ENCODE data around the gene ZDHHC14. TPM values are rescaled to one million over a fixed set of nuclear protein-coding genes. Genes with fewer than 3 reads are reported as not detected.

The ZDHHC14 gene
- total RNA-seq, 1 donor from 2014 or later, result 26.1 TPM

DNA sequence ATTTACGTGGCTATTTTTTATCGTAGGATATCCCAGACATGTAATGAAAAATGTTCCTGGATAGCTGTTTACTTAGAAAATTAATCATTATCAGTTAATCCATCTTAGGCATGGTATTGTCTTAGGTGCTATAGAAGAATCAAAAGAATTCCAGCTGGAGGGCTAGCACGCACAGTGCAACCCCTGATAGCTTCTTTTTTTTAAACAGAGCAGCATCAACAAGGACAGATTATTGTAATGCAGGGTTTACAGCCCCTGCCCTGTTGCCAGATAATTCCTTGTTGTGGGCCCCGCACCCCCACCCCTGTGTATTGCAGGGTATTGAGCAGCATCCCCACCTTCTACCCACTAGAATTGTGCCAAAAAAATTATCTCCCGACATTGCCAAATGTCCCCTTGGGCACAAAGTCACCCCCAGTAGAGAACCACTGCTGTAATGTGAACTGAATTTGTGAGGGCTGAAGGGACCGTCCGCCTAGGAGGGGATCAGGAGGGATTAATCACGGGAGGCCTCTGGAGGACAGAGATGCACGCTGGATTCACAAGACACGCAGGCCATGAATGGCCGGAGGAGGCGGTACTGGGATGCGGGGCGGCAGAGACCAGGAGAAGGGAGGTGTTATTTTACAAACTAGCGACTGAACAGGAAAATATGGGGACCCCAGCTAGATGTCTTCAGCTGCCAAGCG, 174.6 kb downstream of the ZDHHC14 start:
- H3K36me3 Mint-ChIP-seq (ENCODE audit: low read depth, unreplicated experiment), result peaks cover 11% of the 10 kb centered on the region
- no peaks in the 10 kb centered on the region for H3K9me3 Mint-ChIP-seq (ENCODE audit: unreplicated experiment)
- H3K27me3 Mint-ChIP-seq (ENCODE audit: unreplicated experiment), result peaks cover 6% of the 10 kb centered on the region
- no peak overlapping the region for H3K27ac Mint-ChIP-seq (ENCODE audit: unreplicated experiment)
- peaks cover 13% of the 10 kb centered on the region for H3K4me1 Mint-ChIP-seq (ENCODE audit: unreplicated experiment)
- DNase-seq (ENCODE audit: low spot score), result no peak
- H3K4me3 Mint-ChIP-seq (ENCODE audit: unreplicated experiment), result no peak overlapping the region
- no peak for TF ChIP-seq CTCF (IDR thresholded peaks at IDR 0.05; ENCODE audit: unreplicated experiment)

- Mint-ChIP-seq H3K27me3 (ENCODE audit: unreplicated experiment) (peaks cover 6% of the 10 kb centered on the region), H3K27ac (ENCODE audit: unreplicated experiment) (no peak overlapping the region), H3K36me3 (ENCODE audit: low read depth, unreplicated experiment) (peaks cover 16% of the 10 kb centered on the region), H3K4me3 (ENCODE audit: unreplicated experiment) (no peak overlapping the region), H3K4me1 (ENCODE audit: unreplicated experiment) (peaks cover 13% of the 10 kb centered on the region), H3K9me3 (ENCODE audit: unreplicated experiment) (no peaks in the 10 kb centered on the region)
- no peak for TF ChIP-seq CTCF (IDR thresholded peaks at IDR 0.05; ENCODE audit: unreplicated experiment)
- no peak for DNase-seq (ENCODE audit: low spot score)
Measured at GRCh38 chr6:157556144-157556645, 175.2 kb downstream of the ZDHHC14 start.

DNA sequence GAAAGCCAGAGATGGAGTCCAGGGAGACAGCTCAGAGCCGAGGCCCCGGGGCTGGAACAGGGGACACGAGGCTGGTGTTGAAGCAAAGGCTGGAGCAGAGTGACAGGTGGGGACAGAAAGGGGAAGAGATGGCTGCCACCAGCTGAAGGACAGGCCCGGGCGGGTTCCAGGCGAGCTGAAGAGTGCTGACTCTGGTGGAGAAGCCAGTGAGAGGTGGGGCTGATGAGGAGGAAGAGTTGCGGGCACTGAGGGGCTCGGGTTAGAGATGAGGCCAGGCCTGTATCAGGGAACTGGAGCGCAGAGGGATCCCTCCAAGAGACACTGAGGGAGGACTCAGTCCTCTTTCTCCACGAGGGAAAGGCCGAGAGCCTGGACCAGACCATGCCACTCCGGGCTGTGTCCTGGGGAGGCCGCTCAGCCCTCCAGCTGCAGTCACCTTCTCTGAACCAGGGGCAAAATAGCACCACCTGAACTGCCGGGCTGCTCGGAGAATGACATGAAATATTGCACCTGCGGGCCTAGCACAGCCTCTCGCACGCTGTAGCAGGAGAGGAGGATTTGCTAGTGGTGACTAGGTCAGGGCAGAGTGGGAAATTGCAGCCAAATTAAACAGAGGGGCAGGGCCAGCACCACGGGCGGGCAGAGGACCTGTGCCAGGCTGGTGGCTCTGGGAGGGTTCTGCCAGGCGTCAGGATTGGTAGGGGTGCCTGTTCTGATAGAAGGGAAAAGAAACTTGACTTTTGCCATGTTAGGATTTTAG, 175.9 kb downstream of the ZDHHC14 start:
- H3K4me3 Mint-ChIP-seq (ENCODE audit: unreplicated experiment), result no peak overlapping the region
- no peak for DNase-seq (ENCODE audit: low spot score)
- TF ChIP-seq CTCF (IDR thresholded peaks at IDR 0.05; ENCODE audit: unreplicated experiment), result no peak
- no peak overlapping the region for H3K27ac Mint-ChIP-seq (ENCODE audit: unreplicated experiment)
- no peaks in the 10 kb centered on the region for H3K9me3 Mint-ChIP-seq (ENCODE audit: unreplicated experiment)
- H3K36me3 Mint-ChIP-seq (ENCODE audit: low read depth, unreplicated experiment), result peaks cover 16% of the 10 kb centered on the region
- H3K4me1 Mint-ChIP-seq (ENCODE audit: unreplicated experiment), result peaks cover 7% of the 10 kb centered on the region
- peaks cover 6% of the 10 kb centered on the region for H3K27me3 Mint-ChIP-seq (ENCODE audit: unreplicated experiment)

DNA sequence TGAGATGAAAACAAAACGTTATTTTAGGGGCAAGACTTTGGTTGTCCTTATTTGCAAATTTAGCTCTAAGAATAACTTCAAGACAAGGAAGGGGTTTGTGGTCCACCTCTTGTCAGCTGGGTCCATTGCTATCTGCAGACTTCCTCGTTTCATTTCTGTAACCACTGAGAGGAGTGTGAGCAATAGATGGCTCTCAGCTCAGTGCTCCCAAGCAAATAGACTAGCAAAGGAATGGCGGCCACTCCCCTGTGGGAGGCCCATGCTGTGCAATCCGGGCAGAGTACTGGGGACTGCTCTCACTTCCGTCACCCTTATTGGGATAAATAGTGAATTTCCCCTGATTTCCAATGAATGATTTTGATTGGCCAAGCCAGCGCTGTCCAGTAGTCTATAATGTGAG, 176.6 kb downstream of the ZDHHC14 start:
- Mint-ChIP-seq H3K36me3 (ENCODE audit: low read depth, unreplicated experiment) (peaks cover 16% of the 10 kb centered on the region), H3K27me3 (ENCODE audit: unreplicated experiment) (peaks cover 2% of the 10 kb centered on the region), H3K27ac (ENCODE audit: unreplicated experiment) (no peak overlapping the region), H3K4me1 (ENCODE audit: unreplicated experiment) (peaks cover 3% of the 10 kb centered on the region), H3K4me3 (ENCODE audit: unreplicated experiment) (no peak overlapping the region), H3K9me3 (ENCODE audit: unreplicated experiment) (no peaks in the 10 kb centered on the region)
- no peak for TF ChIP-seq CTCF (IDR thresholded peaks at IDR 0.05; ENCODE audit: unreplicated experiment)
- no peak for DNase-seq (ENCODE audit: low spot score)

- peaks cover 16% of the 10 kb centered on the region for H3K36me3 Mint-ChIP-seq (ENCODE audit: low read depth, unreplicated experiment)
- no peak for DNase-seq (ENCODE audit: low spot score)
- no peak overlapping the region for H3K27ac Mint-ChIP-seq (ENCODE audit: unreplicated experiment)
- no peak for TF ChIP-seq CTCF (IDR thresholded peaks at IDR 0.05; ENCODE audit: unreplicated experiment)
- H3K4me3 Mint-ChIP-seq (ENCODE audit: unreplicated experiment), result no peak overlapping the region
- H3K4me1 Mint-ChIP-seq (ENCODE audit: unreplicated experiment), result peaks cover 3% of the 10 kb centered on the region
- H3K27me3 Mint-ChIP-seq (ENCODE audit: unreplicated experiment), result no peaks in the 10 kb centered on the region
- H3K9me3 Mint-ChIP-seq (ENCODE audit: unreplicated experiment), result no peaks in the 10 kb centered on the region
Measured at GRCh38 chr6:157558049-157558448, 177.1 kb downstream of the ZDHHC14 start.
